ENCODE measurements around the gene TSHB. TPM values are rescaled to one million over a fixed set of nuclear protein-coding genes. Genes with fewer than 3 reads are reported as not detected.

Gene TSHB
- total RNA-seq, 4 donors from 2014 or later: not detected

GRCh38 chr1:115040501-115040900 lies 10.9 kb downstream of the TSHB start:
- Histone ChIP-seq H3K36me3 (no peaks in the 10 kb centered on the region), H3K4me3 (no peak overlapping the region), H3K27ac (no peak overlapping the region), H3K4me1 (no peaks in the 10 kb centered on the region), H3K27me3 (no peaks in the 10 kb centered on the region), H3K9me3 (no peaks in the 10 kb centered on the region)
- intact Hi-C loops (cut with DNase I; ENCODE audit: low total_unique reads) (no loop called here), in situ Hi-C loops (cut with MboI; ENCODE audit: low sequenced_read_pairs in 4 of 4) (no loop called here)
- no peak for ATAC-seq
- no peak for DNase-seq
- TF ChIP-seq CTCF (IDR thresholded peaks at IDR 0.05 in 4 of 5, conservative IDR thresholded peaks at IDR 0.05 in 1 of 5) (no peak), POLR2A (IDR thresholded peaks at IDR 0.05) (no peak)

- in situ Hi-C loops (cut with MboI; ENCODE audit: low sequenced_read_pairs in 4 of 4): no loop called here
- TF ChIP-seq POLR2A (IDR thresholded peaks at IDR 0.05): no peak
- TF ChIP-seq CTCF (IDR thresholded peaks at IDR 0.05 in 4 of 5, conservative IDR thresholded peaks at IDR 0.05 in 1 of 5): no peak
- intact Hi-C loops (cut with DNase I; ENCODE audit: low total_unique reads): no loop called here
- no peaks in the 10 kb centered on the region for H3K4me1 ChIP-seq
- H3K4me3 ChIP-seq: no peak overlapping the region
- ATAC-seq (no peak), DNase-seq (no peak)
- no peak overlapping the region for H3K27ac ChIP-seq
- H3K36me3 ChIP-seq: no peaks in the 10 kb centered on the region
- H3K9me3 ChIP-seq: no peaks in the 10 kb centered on the region
- no peaks in the 10 kb centered on the region for H3K27me3 ChIP-seq
Measured at GRCh38 chr1:115041654-115042053, 12.0 kb downstream of the TSHB start.

GRCh38 chr1:115046751-115047150 lies 17.1 kb downstream of the TSHB start:
- no peak for DNase-seq
- Histone ChIP-seq H3K9me3 (no peaks in the 10 kb centered on the region), H3K36me3 (no peaks in the 10 kb centered on the region), H3K27me3 (no peaks in the 10 kb centered on the region), H3K4me1 (no peaks in the 10 kb centered on the region), H3K4me3 (no peak overlapping the region), H3K27ac (no peak overlapping the region)
- in situ Hi-C loops (cut with MboI; ENCODE audit: low sequenced_read_pairs in 4 of 4): no loop called here
- intact Hi-C loops (cut with DNase I; ENCODE audit: low total_unique reads): no loop called here
- no peak for ATAC-seq
- TF ChIP-seq CTCF (IDR thresholded peaks at IDR 0.05 in 4 of 5, conservative IDR thresholded peaks at IDR 0.05 in 1 of 5): no peak
- no peak for TF ChIP-seq POLR2A (IDR thresholded peaks at IDR 0.05)

- H3K4me1 ChIP-seq: no peaks in the 10 kb centered on the region
- H3K4me3 ChIP-seq: no peak overlapping the region
- intact Hi-C loops (cut with DNase I; ENCODE audit: low total_unique reads): loop anchor here (2.0 to 5.0 kb wide), 2 partner anchors 75 to 705 kb away; no protein-coding TSS in a partner anchor
- H3K36me3 ChIP-seq: no peaks in the 10 kb centered on the region
- in situ Hi-C loops (cut with MboI; ENCODE audit: low sequenced_read_pairs in 4 of 4): loop anchor here in 1 of 4 donors (25.0 kb wide), 1 partner anchor 715 kb away; no protein-coding TSS in a partner anchor
- H3K27me3 ChIP-seq: no peaks in the 10 kb centered on the region
- DNase-seq (no peak), ATAC-seq (no peak)
- TF ChIP-seq CTCF (IDR thresholded peaks at IDR 0.05 in 4 of 5, conservative IDR thresholded peaks at IDR 0.05 in 1 of 5): no peak
- TF ChIP-seq POLR2A (IDR thresholded peaks at IDR 0.05): no peak
- no peaks in the 10 kb centered on the region for H3K9me3 ChIP-seq
- no peak overlapping the region for H3K27ac ChIP-seq
Measured at GRCh38 chr1:115051850-115052249, 22.2 kb downstream of the TSHB start.

Measured in gastrocnemius medialis (tissue), 4 donors.